ENCODE measurements around the gene MATR3.
"Not testable (repeated sequence)": the region's sequence is repeated elsewhere in the genome, so short reads cannot be mapped to it uniquely, and the experiment has no call there.

Gene MATR3

DNA sequence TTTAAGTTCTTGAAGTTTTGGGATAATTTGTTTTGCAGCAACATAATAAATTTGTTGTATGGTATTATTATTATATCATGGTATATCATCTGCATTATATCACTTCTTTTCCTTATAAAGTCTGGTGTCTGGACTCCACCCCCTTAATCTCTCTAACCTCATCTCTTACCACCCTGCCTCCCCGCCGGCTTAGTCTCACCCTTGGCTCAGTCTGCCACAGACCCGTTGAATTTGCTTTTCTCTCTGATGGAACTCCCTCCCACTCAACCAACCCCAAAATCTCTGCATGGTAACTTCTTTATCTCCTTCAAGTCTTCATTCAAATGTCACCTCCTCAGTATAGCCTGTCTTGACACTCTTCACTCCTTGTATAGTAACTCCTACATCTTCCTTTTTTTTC, 29.6 kb upstream of the MATR3 start:
- TF ChIP-seq POLR2A (IDR thresholded peaks at IDR 0.05; ENCODE audit: low read depth, low read length), result no peak
- FAIRE-seq (no peak), DNase-seq (ENCODE audit: insufficient read length, low spot score) (no peak)

DNA sequence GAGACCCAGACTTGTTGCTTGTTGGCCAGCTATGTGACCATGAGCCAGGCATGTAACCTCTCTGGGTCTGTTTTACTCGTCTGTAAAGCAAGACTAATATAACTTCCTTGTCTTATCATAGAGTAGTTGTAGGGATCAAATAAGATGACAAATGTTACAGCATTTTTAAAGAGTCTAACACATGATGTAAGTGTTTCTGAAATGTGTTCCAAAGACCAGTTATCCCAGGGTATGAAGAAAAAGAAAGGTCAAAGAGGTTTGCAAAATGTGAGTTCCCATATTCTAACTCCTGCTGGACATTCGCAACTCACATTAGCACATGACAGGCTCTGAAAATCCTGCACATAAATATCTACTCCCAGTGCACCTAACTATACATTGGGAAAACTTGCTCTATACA, 28.5 kb upstream of the MATR3 start:
- FAIRE-seq (no peak), DNase-seq (ENCODE audit: insufficient read length, low spot score) (no peak)
- TF ChIP-seq POLR2A (IDR thresholded peaks at IDR 0.05; ENCODE audit: low read depth, low read length), result no peak

DNA sequence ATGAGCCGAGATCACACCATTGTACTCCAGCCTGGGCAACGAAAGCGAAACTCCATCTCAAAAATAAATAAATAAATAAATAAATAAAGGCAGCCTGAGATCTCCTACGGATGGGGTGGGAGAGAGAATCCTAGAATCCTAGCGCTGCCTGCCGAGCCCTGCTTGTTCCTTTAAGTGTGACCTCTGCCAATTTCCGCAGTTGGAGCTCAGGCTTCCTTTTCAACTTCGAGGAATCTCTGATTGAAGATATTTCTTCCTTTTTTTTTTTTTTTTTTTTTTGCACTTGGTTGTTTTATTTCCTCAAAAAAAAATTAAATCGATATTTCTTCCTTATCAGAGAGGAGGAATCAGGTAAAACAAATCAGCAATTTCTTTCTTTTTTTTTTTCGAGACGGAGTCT, 27.3 kb upstream of the MATR3 start:
- no peak for DNase-seq (ENCODE audit: insufficient read length, low spot score)
- no peak for TF ChIP-seq POLR2A (IDR thresholded peaks at IDR 0.05; ENCODE audit: low read depth, low read length)
- FAIRE-seq, result no peak

DNA sequence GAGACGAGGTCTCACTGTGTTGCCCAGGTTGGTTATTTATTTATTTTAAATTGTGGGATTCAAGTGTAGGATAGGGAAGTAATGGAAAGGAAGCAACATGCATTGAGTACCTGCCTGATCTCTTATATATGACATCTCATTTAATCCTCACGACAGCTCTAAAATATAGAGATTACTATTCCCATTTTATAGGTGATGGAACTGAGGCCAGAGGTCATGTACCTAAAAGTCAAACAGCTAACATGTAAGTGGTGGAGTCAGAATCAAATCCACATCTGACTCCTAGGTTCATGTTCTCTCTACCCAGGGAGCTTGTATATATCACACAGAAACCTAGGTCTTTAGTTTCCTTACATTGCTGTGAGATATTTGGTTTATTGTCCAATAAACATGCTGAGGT, 26.1 kb upstream of the MATR3 start:
- TF ChIP-seq POLR2A (IDR thresholded peaks at IDR 0.05; ENCODE audit: low read depth, low read length), result no peak
- no peak for FAIRE-seq
- no peak for DNase-seq (ENCODE audit: insufficient read length, low spot score)

DNA sequence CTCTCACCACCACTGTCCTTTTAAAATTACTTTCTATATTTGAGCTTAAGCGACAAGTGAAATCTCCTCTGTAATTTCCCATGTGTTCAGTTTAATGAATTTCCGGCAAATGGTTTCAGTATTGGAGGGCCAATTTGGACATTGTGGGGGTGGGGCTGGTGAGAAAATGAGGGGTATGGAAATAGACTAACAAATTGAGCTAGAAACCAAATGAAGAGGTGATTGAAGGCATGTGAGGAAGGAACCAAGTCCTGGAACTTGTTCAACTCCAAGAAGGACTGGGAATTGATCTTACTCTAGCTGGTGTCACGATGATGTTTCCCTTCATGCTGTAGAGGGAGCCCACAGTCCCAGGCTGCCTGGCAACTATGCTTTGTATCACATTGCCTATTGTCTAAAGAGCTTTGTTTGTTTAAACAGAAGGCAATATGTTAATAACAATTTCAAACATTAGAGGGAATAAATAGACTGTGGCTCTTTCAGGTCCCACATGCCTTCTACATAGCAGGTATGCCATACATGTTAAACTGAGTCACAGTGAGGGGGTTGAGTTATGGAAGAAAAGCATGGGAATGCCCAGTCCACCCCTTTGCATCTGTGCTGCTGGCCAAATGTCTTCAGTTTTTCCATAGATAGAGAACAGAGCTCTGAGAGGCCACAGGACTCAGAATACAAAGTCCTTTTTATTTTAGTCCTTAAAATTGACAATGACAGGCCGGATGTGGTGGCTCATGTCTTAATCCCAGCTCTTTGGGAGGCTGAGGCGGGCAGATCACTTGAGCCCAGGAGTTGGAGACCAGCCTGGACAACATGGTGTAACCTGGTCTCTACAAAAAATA, 25.0 kb upstream of the MATR3 start:
- TF ChIP-seq POLR2A (IDR thresholded peaks at IDR 0.05; ENCODE audit: low read depth, low read length), result no peak
- DNase-seq (ENCODE audit: insufficient read length, low spot score), result no peak
- FAIRE-seq, result no peak

DNA sequence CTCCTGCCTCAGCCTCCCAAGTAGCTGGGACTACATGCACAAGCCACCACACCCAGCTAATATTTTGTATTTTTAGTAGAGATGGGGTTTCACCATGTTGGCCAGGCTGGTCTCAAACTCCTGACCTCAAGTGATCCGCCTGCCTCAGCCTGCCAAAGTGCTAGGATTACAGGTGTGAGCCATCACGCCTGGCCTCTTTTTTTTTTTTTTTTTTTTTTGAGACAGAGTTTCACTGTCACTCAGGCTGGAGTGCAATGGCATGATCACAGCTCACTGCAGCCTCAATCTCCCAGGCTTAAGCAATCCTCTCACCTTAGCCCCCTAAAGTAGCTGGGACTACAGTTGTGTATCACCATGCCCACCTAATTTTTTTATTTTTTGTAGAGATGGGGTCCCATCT, 22.8 kb upstream of the MATR3 start:
- not testable (repeated sequence) for DNase-seq (ENCODE audit: insufficient read length, low spot score); FAIRE-seq

DNA sequence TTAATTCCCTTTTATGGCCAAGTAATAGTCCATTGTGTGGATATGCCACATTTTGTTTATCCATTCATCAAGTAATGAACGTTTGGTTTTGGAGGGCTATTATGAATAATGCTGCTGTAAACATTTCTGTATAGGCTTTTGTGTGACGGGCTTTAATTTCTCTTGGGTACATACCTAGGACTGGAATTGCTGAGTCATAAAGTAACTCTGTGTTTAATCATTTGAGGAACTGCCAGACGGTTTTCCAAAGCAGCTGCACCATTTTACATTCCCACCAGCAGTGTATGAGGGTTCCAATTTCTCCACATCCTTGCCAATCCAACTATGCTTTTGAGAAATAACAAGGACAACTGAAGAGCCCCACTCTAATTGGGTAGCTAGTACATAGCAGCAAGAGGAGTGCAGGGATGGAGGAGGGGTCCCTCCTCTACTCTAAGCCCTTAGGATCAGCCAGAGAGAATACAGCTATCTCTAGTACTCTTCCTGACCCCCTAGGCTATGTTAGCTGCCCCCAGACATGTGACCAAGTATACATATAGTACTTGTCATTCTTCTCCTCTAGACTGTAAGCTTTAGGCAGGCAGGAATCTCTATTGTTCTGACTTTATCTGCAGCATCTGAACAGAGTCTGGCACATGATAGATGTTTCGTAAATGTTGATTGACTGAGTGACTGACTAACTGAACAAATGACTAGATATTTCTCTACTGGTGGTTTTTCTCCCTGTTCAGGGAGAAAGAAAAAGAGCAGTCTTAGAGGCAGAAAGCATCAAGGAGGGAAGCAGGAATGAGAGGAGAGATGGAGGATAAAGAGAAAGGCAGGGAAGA, 22.1 kb upstream of the MATR3 start:
- FAIRE-seq, result no peak
- DNase-seq (ENCODE audit: insufficient read length, low spot score), result no peak

DNA sequence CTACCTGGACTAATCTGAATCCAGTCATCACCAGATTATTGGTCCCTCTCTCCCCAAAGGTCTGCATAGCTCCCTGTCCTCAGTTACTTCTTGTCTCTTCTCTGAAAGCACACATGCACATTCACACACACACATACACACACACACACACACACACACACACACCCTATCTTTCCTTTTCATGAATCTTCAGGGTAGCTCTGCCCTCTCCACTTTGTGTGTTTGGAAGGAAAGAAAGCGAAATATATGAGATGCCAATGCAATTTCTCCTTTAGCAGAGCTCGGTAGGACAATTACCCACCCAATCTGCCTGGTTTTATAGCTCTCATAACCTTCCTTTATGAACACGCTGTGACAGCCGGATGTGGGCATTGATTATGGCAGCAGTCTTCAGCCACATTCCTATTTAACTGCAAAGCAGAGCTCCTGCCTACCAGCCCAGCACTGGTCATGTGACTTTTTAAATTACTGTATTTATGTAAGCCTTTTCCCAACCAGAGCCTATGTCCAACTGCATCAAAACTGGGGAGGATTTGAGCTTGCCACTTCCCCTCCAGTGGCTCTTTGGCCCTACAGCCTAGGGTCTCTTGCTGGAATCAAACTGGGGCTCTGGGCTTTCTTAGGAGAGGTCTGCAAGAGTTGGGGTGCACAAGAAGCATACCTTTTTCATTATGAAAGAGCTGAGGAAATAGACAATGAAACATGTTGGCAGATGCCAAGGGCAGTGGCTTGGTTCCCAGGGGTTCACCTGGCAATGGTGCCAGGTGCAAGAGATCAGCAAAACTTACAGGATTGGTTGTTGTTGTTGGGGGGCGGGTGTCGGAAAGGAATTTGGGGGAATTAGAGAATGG, 20.8 kb upstream of the MATR3 start:
- TF ChIP-seq POLR2A (IDR thresholded peaks at IDR 0.05; ENCODE audit: low read depth, low read length), result no peak
- peak; percentile 52 for DNase-seq (ENCODE audit: insufficient read length, low spot score)
- FAIRE-seq, result no peak

More for the DNA sequence above, 22.1 kb upstream of the MATR3 start:
- TF ChIP-seq POLR2A (IDR thresholded peaks at IDR 0.05; ENCODE audit: low read depth, low read length), result no peak

DNA sequence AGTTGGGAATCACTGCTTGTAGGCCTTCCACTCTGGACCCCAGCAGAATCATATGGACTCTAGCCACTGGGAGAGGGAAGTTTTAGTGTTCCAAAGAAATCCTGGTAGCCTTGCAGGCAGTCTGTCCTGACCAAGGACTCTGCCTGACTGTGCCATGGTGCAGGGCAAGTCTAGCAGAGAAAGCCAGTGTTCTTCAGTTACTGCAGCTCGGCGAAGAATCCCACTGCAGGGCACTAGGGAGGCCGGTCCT, 20.3 kb upstream of the MATR3 start:
- no peak for TF ChIP-seq POLR2A (IDR thresholded peaks at IDR 0.05; ENCODE audit: low read depth, low read length)
- FAIRE-seq (no peak), DNase-seq (ENCODE audit: insufficient read length, low spot score) (peak; percentile 35)

DNA sequence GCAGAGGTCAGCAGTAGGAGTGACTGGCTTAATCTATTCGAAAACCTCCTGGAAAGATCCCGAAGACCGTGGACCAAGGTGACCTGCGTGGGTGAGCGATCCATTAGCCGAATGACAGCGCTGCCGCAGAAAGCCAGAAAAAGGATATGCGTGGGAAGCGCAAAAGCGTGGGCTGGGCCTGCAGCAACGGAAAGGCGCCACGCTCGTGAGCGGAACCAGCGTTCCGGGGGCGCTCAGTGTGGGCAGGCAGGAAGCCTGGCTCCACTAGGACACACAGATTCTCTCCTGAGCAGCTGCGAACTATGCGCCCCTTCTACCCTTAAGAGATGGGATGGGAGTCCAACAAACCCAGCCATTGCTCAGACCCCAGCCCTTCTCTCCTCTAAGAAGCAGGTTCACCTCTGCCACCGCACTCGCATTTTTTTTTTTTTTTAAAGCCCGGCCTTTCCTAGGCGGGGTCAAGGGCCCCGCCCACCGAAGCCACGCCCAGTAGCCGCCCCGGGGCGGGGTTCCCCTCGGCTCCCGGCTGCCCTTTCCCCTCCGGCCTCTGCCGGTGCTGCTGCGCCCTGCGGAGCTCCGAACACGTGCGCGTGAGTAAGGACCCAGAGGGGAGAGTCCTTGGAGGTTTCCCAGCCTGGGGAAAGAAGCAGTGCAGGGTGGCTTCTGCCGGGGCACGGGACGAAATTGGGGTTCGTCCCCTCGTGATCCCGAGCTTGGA, 19.8 kb upstream of the MATR3 start:
- peak; percentile 75 for TF ChIP-seq POLR2A (IDR thresholded peaks at IDR 0.05; ENCODE audit: low read depth, low read length)
- FAIRE-seq, result no peak

DNA sequence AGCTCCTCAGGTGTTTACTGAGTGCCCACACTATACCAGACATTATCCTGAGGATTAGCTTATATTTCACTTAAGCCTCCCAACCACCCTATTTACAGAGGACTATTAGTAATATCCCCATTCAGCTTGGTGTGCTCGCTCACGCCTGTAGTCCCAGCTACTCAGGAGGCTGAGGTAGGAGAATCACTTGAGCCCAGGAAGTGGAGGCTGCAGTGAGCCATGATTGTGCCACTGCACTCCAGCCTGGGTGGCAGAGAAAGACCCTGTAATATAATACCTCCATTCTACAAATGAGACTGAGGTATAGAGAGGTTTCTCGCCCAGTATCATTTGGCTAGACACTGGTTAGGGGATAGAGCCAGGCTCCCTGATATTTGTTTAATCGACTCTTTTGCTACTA, 18.0 kb upstream of the MATR3 start:
- DNase-seq (ENCODE audit: insufficient read length, low spot score), result no peak
- no peak for FAIRE-seq
- no peak for TF ChIP-seq POLR2A (IDR thresholded peaks at IDR 0.05; ENCODE audit: low read depth, low read length)

More for the DNA sequence above, 19.8 kb upstream of the MATR3 start:
- peak; percentile 85 for DNase-seq (ENCODE audit: insufficient read length, low spot score)

DNA sequence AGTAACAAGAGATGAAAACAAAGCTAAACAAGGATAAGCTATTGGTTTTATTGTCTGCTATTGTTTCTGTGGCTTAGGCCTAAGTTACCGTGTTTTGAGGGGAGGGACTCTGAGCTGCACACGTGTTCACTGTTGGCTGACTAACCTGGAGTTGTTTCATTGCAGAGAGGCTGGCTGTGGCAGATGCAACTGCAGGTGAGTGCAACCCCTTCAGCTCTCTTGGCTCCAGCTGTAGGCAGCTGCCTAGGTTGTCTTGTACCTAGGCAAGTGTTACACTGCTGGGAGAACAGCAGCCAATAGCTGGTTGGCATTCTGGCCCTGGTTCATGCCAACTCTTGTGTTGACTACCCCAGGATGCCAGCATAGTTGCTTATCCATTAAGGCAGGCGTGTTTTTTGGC, 17.6 kb upstream of the MATR3 start:
- no peak for FAIRE-seq
- DNase-seq (ENCODE audit: insufficient read length, low spot score), result no peak
- no peak for TF ChIP-seq POLR2A (IDR thresholded peaks at IDR 0.05; ENCODE audit: low read depth, low read length)

DNA sequence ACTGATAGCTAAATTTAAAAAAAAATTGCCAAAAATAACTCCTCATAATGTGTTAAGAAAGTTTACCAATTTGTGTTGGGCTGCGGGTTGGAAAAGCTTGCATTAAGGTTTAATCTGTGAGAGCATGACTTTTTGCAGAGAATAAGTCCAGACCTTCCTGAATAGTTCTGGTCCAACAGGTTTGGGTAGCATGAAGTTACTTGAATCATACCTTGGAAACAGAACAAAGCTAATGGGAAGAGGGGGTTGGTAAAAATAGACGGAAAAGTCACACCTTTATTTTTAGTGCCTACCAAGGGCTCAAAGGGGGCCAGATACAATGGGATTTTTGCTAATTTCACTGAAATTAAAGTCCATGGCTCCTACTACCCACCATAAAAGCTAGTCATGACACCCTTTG, 17.1 kb upstream of the MATR3 start:
- no peak for TF ChIP-seq POLR2A (IDR thresholded peaks at IDR 0.05; ENCODE audit: low read depth, low read length)
- DNase-seq (ENCODE audit: insufficient read length, low spot score) (no peak), FAIRE-seq (no peak)

DNA sequence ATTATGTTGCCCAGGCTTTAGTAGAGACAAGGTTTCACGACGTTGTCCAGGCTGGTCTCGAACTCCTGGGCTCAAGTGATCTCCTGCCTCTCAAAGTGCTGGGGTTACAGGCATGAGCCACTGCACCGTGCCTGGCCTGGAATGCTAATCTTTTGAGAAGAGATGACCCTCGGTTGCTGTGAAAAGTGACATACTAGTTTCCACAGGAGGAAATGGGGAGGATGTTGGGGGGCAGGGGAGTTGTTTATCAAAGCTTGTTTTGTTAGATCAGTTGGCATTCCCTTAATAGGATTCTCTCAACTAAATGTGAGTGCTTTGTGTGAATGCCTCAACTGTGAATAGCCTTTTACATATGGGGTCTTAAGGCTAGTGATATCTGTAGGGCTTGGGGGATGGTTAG, 16.4 kb upstream of the MATR3 start:
- TF ChIP-seq POLR2A (IDR thresholded peaks at IDR 0.05; ENCODE audit: low read depth, low read length), result no peak
- FAIRE-seq, result no peak
- no peak for DNase-seq (ENCODE audit: insufficient read length, low spot score)

Data from H54 (cell line).